Stimulated activated CD8-positive, alpha-beta memory T cell treated with anti-CD3 and anti-CD28 coated beads, Interleukin-15, amount 100 ng/mL, for 48 hours (primary cell): ENCODE measurements around the gene KCNC4.

Experiments used
- DNase-seq, 2 donors: peaks; one replicate each; pipeline ENCODE4 v3.0.0-alpha.2; 2020; ENCODE audit warnings: low read depth in 2 of 2

KCNC4 gene

GRCh38 chr1:110253213-110253612 lies 43.1 kb downstream of the KCNC4 start:
- no peak for DNase-seq

GRCh38 chr1:110254604-110255391 lies 44.7 kb downstream of the KCNC4 start:
- DNase-seq = no peak

- no peak for DNase-seq
These were observed 45.3 kb downstream of the KCNC4 start for GRCh38 chr1:110255392-110255787.

GRCh38 chr1:110258734-110259133 lies 48.6 kb downstream of the KCNC4 start:
- no peak for DNase-seq

- no peak for DNase-seq
These were observed 49.7 kb downstream of the KCNC4 start for GRCh38 chr1:110259770-110260169.
